Tibial nerve (tissue), 4 donors: Measurements from ENCODE around the gene F10.

Source experiments
- CTCF ChIP-seq, 5 experiments: fragments of 200-600 bp in 3 of 5; fragments of 450-650 bp in 2 of 5; sonication (generic) in 3 of 5; IDR thresholded peaks; one replicate each; pipeline ENCODE4 v1.5.1; 2016 to 2019; ENCODE audit warnings: antibody characterized with exemption in 5 of 5, mild to moderate bottlenecking in 3 of 5, moderate library complexity in 2 of 5
- EP300 ChIP-seq, 2 donors: sonication (generic); formaldehyde crosslinking; IDR thresholded peaks; one replicate each; pipeline ENCODE4 v1.6.1; 2017; ENCODE audit warnings: antibody characterized with exemption in 2 of 2, mild to moderate bottlenecking in 1 of 2
- POLR2A ChIP-seq, 2 donors: fragments of 450-650 bp; IDR thresholded peaks; one replicate each; pipeline ENCODE4 v1.6.1; 2017; ENCODE audit warnings: antibody characterized with exemption in 2 of 2, mild to moderate bottlenecking in 2 of 2, moderate library complexity in 2 of 2

- TF ChIP-seq CTCF (IDR thresholded peaks at IDR 0.05) (no peak), POLR2A (IDR thresholded peaks at IDR 0.05) (no peak), EP300 (IDR thresholded peaks at IDR 0.05) (no peak)
Observed at GRCh38 chr13:113166266-113166665, 43.7 kb downstream of the F10 start.
